Progenitor cell of endocrine pancreas (in vitro differentiated cells): Measurements from ENCODE around the gene LIME1. TPM values are rescaled to one million over a fixed set of nuclear protein-coding genes. Genes with fewer than 3 reads are reported as not detected.
A peak's percentile ranks its signal among the peaks of the same experiment; 100 is the strongest.

Source experiments
- DNase-seq: peaks from one replicate; pipeline ENCODE4 v3.0.0; 2021; ENCODE audit warnings: low spot score; ENCODE audit not compliant: unreplicated experiment
- H3K27ac Mint-ChIP-seq: 2 replicates; pipeline ENCODE4 v1.8.0; 2021; ENCODE audit warnings: mild to moderate bottlenecking, moderate library complexity, mixed read lengths
- H3K27me3 Mint-ChIP-seq: 2 replicates; pipeline ENCODE4 v1.8.0; 2021; ENCODE audit warnings: mixed read lengths
- H3K36me3 Mint-ChIP-seq: 2 replicates; pipeline ENCODE4 v1.8.0; 2022; ENCODE audit warnings: mixed read lengths; ENCODE audit not compliant: insufficient read depth
- H3K4me1 Mint-ChIP-seq: 2 replicates; pipeline ENCODE4 v1.8.0; 2021; ENCODE audit warnings: low read depth, mixed read lengths
- H3K4me3 Mint-ChIP-seq: 2 replicates; pipeline ENCODE4 v1.8.0; 2021; ENCODE audit warnings: low read depth, mild to moderate bottlenecking, moderate library complexity, mixed read lengths
- H3K9me3 Mint-ChIP-seq: 2 replicates; pipeline ENCODE4 v1.8.0; 2021; ENCODE audit warnings: low read depth, mixed read lengths
- total RNA-seq: library from RNA; stranded (reverse); gene quantifications from 2 replicates; pipeline ENCODE4 v1.2.1, GENCODE V29; 2021
- TF ChIP-seq, protein P1 (sequence below): fragments of 200-600 bp; sonication (generic); IDR thresholded peaks from one replicate; pipeline ENCODE4 v1.5.0; 2021; ENCODE audit warnings: antibody characterized with exemption, mild to moderate bottlenecking; ENCODE audit not compliant: unreplicated experiment

LIME1 gene
- total RNA-seq, 1 donor from 2014 or later = 17.2 TPM

DNA sequence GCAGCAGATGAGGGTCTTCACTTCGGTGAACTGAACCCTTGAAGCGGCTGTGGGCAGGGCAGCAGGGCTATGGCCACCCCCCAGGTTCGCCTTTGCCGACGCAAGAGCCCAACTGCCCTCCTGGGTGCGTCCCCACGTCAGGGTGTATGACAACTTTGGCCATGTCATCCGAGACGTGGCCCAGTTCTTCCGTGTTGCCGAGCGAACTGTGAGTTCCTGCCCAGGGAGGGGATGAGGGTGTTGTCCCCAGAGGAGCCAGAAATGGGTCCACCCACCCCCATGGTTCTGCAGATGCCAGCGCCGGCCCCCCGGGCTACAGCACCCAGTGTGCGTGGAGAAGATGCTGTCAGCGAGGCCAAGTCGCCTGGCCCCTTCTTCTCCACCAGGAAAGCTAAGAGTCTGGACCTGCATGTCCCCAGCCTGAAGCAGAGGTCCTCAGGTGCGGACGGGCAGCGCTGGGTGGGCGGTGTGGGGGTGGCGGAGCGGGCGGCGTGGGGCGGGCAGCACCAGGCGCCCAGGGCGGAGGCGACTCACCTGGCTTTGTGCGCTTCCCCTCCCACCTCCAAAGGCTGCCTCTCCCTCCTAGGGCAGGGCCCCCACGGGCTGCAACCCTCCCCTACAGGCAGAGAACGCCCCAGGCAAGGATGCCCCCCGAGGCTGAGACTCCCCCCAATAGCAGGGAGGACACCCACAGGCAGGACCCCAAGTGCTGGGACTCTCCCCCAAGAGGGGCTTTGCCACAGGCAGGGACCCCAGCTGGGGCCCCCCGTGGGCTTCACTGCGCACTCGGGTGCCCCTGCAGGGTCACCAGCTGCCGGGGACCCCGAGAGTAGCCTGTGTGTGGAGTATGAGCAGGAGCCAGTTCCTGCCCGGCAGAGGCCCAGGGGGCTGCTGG, 46.2 kb upstream of the LIME1 start:
- no peaks in the 10 kb centered on the region for H3K9me3 Mint-ChIP-seq
- H3K4me3 Mint-ChIP-seq = no peak overlapping the region
- H3K36me3 Mint-ChIP-seq = peaks cover 2% of the 10 kb centered on the region
- TF ChIP-seq, protein P1, sequence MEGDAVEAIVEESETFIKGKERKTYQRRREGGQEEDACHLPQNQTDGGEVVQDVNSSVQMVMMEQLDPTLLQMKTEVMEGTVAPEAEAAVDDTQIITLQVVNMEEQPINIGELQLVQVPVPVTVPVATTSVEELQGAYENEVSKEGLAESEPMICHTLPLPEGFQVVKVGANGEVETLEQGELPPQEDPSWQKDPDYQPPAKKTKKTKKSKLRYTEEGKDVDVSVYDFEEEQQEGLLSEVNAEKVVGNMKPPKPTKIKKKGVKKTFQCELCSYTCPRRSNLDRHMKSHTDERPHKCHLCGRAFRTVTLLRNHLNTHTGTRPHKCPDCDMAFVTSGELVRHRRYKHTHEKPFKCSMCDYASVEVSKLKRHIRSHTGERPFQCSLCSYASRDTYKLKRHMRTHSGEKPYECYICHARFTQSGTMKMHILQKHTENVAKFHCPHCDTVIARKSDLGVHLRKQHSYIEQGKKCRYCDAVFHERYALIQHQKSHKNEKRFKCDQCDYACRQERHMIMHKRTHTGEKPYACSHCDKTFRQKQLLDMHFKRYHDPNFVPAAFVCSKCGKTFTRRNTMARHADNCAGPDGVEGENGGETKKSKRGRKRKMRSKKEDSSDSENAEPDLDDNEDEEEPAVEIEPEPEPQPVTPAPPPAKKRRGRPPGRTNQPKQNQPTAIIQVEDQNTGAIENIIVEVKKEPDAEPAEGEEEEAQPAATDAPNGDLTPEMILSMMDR = no peak
- H3K4me1 Mint-ChIP-seq = no peaks in the 10 kb centered on the region
- DNase-seq = no peak
- no peaks in the 10 kb centered on the region for H3K27me3 Mint-ChIP-seq
- no peak overlapping the region for H3K27ac Mint-ChIP-seq

DNA sequence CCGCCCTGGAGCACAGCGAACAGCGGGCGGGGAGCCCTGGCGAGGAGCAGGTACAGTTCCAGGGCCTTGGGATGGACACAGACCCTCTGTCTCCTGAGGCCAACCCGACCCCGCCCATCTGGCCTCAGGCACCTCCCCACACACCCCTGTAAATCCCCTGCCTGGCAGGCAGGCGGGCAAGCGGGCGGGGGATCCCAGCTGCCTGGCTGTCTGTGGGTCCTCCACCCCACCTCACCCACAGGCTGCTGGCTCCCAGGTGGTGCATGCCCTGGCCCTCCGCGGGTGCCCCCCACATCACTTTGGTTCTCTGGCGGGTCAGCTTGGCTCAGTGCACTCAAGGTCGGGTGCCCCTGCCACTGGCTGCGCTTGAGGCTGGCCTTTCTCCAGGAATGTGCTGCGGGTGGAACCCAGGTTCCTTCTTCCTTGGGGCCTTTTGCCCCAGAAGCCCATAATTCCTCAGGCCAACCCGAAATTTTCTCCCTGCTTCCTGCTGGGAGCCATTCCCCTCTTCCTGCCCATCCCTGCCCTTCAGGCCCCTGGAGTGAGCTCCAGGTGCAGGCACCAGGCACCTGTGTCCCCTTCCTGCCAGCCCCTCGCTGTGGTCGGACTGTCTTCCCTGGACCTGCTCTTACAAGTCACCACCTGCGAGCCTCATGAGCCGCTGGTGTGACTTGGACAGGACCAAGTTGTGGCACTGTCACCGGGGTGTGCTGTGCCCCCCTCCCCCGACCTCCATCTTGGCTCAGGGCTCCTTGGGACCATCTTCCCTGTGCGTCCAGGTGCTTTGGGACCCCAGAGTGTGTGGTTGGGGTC, 45.4 kb upstream of the LIME1 start:
- peaks cover 2% of the 10 kb centered on the region for H3K36me3 Mint-ChIP-seq
- no peak overlapping the region for H3K27ac Mint-ChIP-seq
- no peak overlapping the region for H3K4me3 Mint-ChIP-seq
- H3K27me3 Mint-ChIP-seq = no peaks in the 10 kb centered on the region
- H3K4me1 Mint-ChIP-seq = no peaks in the 10 kb centered on the region
- no peaks in the 10 kb centered on the region for H3K9me3 Mint-ChIP-seq
- TF ChIP-seq, protein P1 = no peak
- DNase-seq = no peak

DNA sequence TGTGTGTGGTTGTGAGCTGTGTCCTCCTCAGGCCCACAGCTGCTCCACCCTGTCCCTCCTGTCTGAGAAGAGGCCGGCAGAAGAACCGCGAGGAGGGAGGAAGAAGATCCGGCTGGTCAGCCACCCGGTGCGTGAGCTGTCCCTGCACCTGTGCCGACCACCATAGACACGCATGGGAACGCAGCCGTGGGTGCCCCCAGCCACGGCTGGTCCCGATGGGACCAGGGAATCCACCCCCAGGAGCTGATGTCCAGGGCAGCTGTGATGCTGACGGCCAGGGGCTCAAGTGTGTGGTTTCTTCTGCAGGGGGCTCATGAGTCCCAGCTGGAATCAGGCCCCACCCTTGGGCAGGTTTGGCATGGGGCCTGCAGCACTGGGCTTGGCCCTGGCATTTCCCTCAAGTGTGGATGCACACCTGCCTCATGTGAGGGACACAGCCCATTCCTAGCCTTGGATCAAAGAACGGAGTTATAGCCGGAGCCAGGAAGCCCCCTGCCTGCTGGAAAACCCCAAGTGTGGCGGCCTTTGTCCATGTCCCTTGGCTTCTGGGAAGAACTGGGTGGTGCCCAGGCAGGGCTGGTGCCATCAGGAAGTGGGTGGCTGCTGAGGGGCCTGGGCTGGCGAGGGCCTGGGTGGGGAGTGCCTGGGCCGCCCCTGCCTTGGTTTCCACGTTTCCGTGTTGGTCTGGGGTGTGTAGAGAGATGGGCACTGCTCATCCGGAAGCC, 44.6 kb upstream of the LIME1 start:
- Mint-ChIP-seq H3K4me3 (no peak overlapping the region), H3K27ac (peak overlapping the region; percentile 52), H3K36me3 (peaks cover 2% of the 10 kb centered on the region), H3K9me3 (no peaks in the 10 kb centered on the region), H3K27me3 (no peaks in the 10 kb centered on the region), H3K4me1 (no peaks in the 10 kb centered on the region)
- TF ChIP-seq, protein P1 = no peak
- no peak for DNase-seq

DNA sequence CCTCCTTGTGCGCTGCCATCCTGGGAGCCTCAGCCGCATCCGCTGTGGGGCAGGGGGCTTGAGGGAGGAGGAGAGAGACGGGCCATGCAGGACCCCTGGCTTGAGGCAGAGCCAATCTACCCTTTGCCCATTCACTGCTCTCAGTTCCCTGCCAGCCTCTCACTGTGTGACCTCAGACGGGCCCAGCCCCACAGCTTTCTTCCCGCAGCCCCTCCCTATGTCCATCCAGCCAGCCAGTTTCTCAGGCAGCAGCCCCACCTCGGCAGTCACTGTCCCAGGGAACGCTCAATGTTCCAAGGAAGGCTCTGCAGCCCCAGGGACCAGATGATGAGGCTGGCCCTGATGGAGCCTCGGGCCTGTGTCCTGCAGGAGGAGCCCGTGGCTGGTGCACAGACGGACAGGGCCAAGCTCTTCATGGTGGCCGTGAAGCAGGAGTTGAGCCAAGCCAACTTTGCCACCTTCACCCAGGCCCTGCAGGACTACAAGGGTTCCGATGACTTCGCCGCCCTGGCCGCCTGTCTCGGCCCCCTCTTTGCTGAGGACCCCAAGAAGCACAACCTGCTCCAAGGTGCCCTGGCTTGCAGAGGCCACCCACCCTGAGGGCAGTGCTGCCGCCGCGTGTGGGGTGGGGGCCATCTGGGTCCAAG, 43.9 kb upstream of the LIME1 start:
- no peak overlapping the region for H3K4me3 Mint-ChIP-seq
- H3K4me1 Mint-ChIP-seq = no peaks in the 10 kb centered on the region
- peak overlapping the region; percentile 52 for H3K27ac Mint-ChIP-seq
- no peak for DNase-seq
- H3K36me3 Mint-ChIP-seq = peaks cover 2% of the 10 kb centered on the region
- TF ChIP-seq, protein P1 = no peak
- H3K9me3 Mint-ChIP-seq = no peaks in the 10 kb centered on the region
- H3K27me3 Mint-ChIP-seq = no peaks in the 10 kb centered on the region
